ENCODE results near the gene EPN1. TPM values are rescaled to one million over a fixed set of nuclear protein-coding genes. Genes with fewer than 3 reads are reported as not detected.

Gene EPN1
- total and polyA plus RNA-seq, 2 of the 13 experiments (the other 11 are each of a cell fraction or from before 2014, with no cell fraction given) = 28.9 to 31.7 TPM

DNA sequence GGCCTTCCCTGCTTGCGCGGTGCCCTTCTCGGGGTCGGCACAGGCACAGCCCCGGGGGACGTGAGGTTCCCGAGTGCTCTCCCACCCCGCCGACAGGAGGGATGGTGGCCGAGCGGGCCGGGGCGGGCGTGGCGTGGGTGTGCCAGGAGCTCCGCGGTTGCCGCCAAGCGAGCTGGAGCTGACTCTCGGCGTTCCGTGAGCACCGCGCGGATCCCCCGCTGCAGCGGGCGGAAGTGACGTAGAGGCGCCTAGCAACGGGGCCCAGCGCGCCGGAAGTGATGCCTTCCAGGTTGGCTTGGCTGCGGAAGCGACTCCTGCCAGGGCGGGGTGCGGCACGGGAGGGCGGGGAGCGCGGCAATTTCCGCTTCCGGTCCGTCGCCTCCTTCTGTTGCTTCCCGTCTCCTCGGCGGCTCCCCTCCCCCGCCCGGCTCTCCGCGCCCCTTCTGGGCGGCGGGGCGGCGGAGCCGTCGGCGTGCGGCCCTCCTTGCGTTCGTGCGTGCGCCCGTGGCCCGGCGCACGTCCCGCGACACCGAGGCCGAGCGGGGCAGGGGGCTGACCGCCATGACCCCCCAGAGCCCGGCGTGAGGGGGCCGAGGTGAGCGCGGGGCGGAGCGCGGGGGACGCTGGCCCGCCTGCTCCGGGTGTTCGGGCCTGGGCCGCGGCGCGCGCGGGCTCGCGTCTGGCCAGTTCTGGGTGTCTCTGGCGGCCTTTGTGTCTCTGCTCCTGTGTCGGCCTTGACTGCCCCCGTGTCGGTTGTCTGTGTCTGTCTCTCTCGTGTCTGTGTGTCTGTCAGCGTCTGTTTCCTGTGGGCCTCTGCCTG lies at the start of gene EPN1 (continued):
- TF ChIP-seq, protein P1, sequence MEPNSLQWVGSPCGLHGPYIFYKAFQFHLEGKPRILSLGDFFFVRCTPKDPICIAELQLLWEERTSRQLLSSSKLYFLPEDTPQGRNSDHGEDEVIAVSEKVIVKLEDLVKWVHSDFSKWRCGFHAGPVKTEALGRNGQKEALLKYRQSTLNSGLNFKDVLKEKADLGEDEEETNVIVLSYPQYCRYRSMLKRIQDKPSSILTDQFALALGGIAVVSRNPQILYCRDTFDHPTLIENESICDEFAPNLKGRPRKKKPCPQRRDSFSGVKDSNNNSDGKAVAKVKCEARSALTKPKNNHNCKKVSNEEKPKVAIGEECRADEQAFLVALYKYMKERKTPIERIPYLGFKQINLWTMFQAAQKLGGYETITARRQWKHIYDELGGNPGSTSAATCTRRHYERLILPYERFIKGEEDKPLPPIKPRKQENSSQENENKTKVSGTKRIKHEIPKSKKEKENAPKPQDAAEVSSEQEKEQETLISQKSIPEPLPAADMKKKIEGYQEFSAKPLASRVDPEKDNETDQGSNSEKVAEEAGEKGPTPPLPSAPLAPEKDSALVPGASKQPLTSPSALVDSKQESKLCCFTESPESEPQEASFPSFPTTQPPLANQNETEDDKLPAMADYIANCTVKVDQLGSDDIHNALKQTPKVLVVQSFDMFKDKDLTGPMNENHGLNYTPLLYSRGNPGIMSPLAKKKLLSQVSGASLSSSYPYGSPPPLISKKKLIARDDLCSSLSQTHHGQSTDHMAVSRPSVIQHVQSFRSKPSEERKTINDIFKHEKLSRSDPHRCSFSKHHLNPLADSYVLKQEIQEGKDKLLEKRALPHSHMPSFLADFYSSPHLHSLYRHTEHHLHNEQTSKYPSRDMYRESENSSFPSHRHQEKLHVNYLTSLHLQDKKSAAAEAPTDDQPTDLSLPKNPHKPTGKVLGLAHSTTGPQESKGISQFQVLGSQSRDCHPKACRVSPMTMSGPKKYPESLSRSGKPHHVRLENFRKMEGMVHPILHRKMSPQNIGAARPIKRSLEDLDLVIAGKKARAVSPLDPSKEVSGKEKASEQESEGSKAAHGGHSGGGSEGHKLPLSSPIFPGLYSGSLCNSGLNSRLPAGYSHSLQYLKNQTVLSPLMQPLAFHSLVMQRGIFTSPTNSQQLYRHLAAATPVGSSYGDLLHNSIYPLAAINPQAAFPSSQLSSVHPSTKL (CRISPR knock-in tag; IDR thresholded peaks at IDR 0.05) = peak; percentile 53
- peak; percentile 92 for TF ChIP-seq GABPA (IDR thresholded peaks at IDR 0.05; ENCODE audit: low read depth, low read length)
- TF ChIP-seq GABPA (CRISPR knock-in tag; IDR thresholded peaks at IDR 0.05; ENCODE audit: low read depth) = peak; percentile 93
- no peak for TF ChIP-seq TCF7L2 (IDR thresholded peaks at IDR 0.05; ENCODE audit: low read depth, low read length)
- no peak for TF ChIP-seq KLF9 (CRISPR knock-in tag; IDR thresholded peaks at IDR 0.05; ENCODE audit: low read depth)
- peak; percentile 30; the same call in 1 of the 2 replicates for TF ChIP-seq ZNF160 (CRISPR knock-in tag; IDR thresholded peaks at IDR 0.05)
- no peak for TF ChIP-seq ZNF383 (CRISPR knock-in tag; IDR thresholded peaks at IDR 0.05; ENCODE audit: borderline replicate concordance)
- TF ChIP-seq NR2C2 (CRISPR knock-in tag; IDR thresholded peaks at IDR 0.05; ENCODE audit: borderline replicate concordance) = peak; percentile 96
- TF ChIP-seq ZNF660 (CRISPR knock-in tag; IDR thresholded peaks at IDR 0.05; ENCODE audit: borderline replicate concordance, low read depth) = no peak
- TF ChIP-seq, protein P2, sequence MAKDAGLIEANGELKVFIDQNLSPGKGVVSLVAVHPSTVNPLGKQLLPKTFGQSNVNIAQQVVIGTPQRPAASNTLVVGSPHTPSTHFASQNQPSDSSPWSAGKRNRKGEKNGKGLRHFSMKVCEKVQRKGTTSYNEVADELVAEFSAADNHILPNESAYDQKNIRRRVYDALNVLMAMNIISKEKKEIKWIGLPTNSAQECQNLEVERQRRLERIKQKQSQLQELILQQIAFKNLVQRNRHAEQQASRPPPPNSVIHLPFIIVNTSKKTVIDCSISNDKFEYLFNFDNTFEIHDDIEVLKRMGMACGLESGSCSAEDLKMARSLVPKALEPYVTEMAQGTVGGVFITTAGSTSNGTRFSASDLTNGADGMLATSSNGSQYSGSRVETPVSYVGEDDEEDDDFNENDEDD (CRISPR knock-in tag; IDR thresholded peaks at IDR 0.05; ENCODE audit: borderline replicate concordance) = 0 out of 2 replicates have a peak, but pooled peaks have one; percentile 41
- TF ChIP-seq ZNF33A (CRISPR knock-in tag; IDR thresholded peaks at IDR 0.05; ENCODE audit: borderline replicate concordance) = no peak
- peak; percentile 73 for TF ChIP-seq ZNF547 (CRISPR knock-in tag; IDR thresholded peaks at IDR 0.05)
- TF ChIP-seq ZNF260 (CRISPR knock-in tag; IDR thresholded peaks at IDR 0.05; ENCODE audit: borderline replicate concordance, low read depth) = no peak
- no peak for TF ChIP-seq ZNF550 (CRISPR knock-in tag; IDR thresholded peaks at IDR 0.05; ENCODE audit: borderline replicate concordance)
- TF ChIP-seq, protein P3, sequence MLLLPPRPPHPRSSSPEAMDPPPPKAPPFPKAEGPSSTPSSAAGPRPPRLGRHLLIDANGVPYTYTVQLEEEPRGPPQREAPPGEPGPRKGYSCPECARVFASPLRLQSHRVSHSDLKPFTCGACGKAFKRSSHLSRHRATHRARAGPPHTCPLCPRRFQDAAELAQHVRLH (CRISPR knock-in tag; IDR thresholded peaks at IDR 0.05; ENCODE audit: borderline replicate concordance, low read depth) = peak; percentile 42; the same call in 1 of the 2 replicates
- TF ChIP-seq, protein P4, sequence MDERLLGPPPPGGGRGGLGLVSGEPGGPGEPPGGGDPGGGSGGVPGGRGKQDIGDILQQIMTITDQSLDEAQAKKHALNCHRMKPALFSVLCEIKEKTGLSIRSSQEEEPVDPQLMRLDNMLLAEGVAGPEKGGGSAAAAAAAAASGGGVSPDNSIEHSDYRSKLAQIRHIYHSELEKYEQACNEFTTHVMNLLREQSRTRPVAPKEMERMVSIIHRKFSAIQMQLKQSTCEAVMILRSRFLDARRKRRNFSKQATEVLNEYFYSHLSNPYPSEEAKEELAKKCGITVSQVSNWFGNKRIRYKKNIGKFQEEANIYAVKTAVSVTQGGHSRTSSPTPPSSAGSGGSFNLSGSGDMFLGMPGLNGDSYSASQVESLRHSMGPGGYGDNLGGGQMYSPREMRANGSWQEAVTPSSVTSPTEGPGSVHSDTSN (CRISPR knock-in tag; IDR thresholded peaks at IDR 0.05) = no peak
- TF ChIP-seq NFYB (CRISPR knock-in tag; IDR thresholded peaks at IDR 0.05) = no peak
- peak; percentile 70 for TF ChIP-seq RXRA (CRISPR knock-in tag; IDR thresholded peaks at IDR 0.05)
- TF ChIP-seq ZNF883 (CRISPR knock-in tag; IDR thresholded peaks at IDR 0.05; ENCODE audit: not compliant biosample characterization) = peak; percentile 73
- peak; percentile 92 for TF ChIP-seq ELF3 (CRISPR knock-in tag; IDR thresholded peaks at IDR 0.05)
- TF ChIP-seq, protein P5, sequence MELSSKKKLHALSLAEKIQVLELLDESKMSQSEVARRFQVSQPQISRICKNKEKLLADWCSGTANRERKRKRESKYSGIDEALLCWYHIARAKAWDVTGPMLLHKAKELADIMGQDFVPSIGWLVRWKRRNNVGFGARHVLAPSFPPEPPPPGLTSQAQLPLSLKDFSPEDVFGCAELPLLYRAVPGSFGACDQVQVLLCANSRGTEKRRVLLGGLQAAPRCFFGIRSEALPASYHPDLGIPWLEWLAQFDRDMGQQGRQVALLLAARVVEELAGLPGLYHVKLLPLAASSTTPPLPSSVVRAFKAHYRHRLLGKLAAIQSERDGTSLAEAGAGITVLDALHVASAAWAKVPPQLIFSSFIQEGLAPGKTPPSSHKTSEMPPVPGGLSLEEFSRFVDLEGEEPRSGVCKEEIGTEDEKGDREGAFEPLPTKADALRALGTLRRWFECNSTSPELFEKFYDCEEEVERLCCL (CRISPR knock-in tag; IDR thresholded peaks at IDR 0.05; ENCODE audit: borderline replicate concordance) = no peak
